ENCODE measurements around the gene CCL17.

CCL17 gene

DNA sequence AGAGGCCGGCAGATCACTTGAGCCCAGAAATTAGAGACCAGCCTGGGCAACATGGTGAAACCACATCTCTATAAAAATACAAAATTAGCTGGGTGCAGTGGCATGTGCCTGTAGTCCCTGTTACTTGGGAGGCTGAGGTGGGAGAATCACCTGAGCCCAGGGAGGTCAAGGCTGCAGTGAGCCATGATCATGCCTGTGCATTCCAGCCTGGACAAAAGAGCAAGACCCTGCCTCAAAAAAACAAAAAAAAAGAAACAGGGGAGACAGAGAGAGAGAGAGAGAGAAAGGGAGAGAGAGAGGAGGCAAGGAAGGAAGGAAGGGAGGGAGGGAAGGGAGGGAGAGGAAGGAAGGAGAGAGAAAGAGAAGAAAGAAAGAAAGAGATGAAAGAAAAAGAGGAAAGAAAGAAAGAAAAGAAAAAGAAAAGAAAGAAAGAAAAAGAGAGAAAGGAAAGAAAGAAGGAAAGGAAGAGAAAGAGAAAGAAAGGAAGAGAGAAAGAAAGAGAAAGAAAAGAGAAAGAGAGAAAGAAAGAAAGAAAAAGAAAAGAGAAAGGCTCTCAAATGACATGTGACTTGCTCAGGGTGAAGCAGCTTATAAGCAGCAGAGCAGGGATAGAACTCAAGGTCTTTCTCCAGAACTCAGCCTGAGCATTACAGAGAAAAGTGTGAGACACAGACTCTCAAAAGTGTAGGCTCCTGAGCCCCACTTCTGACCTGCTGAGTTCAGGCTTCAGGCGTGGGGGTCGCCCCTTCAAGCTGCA lies 16.8 kb upstream of the CCL17 start:
- no peak overlapping the region for H3K4me3 ChIP-seq (ENCODE audit: low read depth, low read length)
- no peak for DNase-seq (ENCODE audit: low read depth)
- TF ChIP-seq, protein P1, sequence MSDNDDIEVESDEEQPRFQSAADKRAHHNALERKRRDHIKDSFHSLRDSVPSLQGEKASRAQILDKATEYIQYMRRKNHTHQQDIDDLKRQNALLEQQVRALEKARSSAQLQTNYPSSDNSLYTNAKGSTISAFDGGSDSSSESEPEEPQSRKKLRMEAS (IDR thresholded peaks at IDR 0.05; ENCODE audit: low read depth, low read length), result no peak
- TF ChIP-seq, protein P2, sequence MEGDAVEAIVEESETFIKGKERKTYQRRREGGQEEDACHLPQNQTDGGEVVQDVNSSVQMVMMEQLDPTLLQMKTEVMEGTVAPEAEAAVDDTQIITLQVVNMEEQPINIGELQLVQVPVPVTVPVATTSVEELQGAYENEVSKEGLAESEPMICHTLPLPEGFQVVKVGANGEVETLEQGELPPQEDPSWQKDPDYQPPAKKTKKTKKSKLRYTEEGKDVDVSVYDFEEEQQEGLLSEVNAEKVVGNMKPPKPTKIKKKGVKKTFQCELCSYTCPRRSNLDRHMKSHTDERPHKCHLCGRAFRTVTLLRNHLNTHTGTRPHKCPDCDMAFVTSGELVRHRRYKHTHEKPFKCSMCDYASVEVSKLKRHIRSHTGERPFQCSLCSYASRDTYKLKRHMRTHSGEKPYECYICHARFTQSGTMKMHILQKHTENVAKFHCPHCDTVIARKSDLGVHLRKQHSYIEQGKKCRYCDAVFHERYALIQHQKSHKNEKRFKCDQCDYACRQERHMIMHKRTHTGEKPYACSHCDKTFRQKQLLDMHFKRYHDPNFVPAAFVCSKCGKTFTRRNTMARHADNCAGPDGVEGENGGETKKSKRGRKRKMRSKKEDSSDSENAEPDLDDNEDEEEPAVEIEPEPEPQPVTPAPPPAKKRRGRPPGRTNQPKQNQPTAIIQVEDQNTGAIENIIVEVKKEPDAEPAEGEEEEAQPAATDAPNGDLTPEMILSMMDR (IDR thresholded peaks at IDR 0.05; ENCODE audit: low read depth, low read length), result no peak
- TF ChIP-seq MYC (IDR thresholded peaks at IDR 0.05; ENCODE audit: low read depth, low read length) (no peak), POLR2A (IDR thresholded peaks at IDR 0.05; ENCODE audit: extremely low read depth, insufficient read length) (no peak)

DNA sequence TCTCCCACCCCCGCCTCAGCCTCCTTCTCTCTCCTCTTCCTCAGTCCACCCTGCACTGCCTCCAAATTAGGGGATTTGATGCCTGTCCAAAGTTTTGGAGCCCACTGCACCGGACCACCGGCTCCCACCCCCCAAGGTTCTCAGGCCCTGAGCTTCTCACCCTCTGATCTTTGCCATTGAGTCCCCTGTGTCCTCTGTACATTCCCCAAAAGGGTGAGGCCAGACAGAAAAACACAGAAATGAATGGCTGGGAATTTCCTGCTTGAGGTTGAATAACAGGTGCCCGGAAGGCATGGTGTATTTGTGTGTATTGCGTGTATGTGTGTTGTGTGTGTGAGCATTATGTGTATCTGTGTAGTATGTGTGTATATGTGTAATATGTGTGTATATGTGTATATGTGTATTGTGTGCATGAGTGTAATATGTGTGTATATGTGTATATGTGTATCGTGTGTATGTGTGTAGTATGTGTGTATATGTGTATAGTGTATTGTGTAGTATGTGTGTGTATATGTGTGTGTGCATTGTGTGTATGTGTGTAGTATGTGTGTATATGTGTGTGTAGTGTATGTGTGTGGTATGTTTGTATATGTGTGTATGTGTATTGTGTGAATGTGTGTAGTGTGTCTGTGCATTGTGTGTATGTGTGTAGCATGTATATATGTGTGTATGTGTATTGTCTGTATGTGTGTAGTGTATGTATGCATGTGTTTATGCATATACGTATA lies 16.0 kb upstream of the CCL17 start:
- DNase-seq (ENCODE audit: low read depth), result no peak
- no peak for TF ChIP-seq MYC (IDR thresholded peaks at IDR 0.05; ENCODE audit: low read depth, low read length)
- TF ChIP-seq, protein P1 (IDR thresholded peaks at IDR 0.05; ENCODE audit: low read depth, low read length), result no peak
- TF ChIP-seq, protein P2 (IDR thresholded peaks at IDR 0.05; ENCODE audit: low read depth, low read length), result no peak
- TF ChIP-seq POLR2A (IDR thresholded peaks at IDR 0.05; ENCODE audit: extremely low read depth, insufficient read length), result no peak
- no peak overlapping the region for H3K4me3 ChIP-seq (ENCODE audit: low read depth, low read length)

DNA sequence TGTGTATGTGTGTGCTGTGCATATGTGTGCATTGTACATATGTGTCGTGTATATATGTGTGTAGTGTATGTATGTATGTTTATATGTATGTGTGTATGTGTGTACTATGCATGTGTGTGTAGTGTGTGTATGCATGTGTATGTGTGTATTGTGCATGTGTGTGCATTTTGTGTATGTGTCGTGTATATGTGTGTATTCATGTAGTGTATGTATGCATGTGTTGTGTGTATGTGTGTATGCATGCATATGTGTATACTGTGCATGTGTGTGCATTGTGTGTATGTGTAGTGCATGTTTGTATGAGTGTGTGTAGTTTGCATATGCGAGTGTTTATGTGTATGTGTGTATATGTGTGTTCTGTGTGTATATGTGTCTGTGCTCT lies 15.5 kb upstream of the CCL17 start:
- no peak for DNase-seq (ENCODE audit: low read depth)
- H3K4me3 ChIP-seq (ENCODE audit: low read depth, low read length), result no peak overlapping the region
- TF ChIP-seq POLR2A (IDR thresholded peaks at IDR 0.05; ENCODE audit: extremely low read depth, insufficient read length) (no peak), MYC (IDR thresholded peaks at IDR 0.05; ENCODE audit: low read depth, low read length) (no peak)
- TF ChIP-seq, protein P2 (IDR thresholded peaks at IDR 0.05; ENCODE audit: low read depth, low read length), result no peak
- TF ChIP-seq, protein P1 (IDR thresholded peaks at IDR 0.05; ENCODE audit: low read depth, low read length), result no peak

DNA sequence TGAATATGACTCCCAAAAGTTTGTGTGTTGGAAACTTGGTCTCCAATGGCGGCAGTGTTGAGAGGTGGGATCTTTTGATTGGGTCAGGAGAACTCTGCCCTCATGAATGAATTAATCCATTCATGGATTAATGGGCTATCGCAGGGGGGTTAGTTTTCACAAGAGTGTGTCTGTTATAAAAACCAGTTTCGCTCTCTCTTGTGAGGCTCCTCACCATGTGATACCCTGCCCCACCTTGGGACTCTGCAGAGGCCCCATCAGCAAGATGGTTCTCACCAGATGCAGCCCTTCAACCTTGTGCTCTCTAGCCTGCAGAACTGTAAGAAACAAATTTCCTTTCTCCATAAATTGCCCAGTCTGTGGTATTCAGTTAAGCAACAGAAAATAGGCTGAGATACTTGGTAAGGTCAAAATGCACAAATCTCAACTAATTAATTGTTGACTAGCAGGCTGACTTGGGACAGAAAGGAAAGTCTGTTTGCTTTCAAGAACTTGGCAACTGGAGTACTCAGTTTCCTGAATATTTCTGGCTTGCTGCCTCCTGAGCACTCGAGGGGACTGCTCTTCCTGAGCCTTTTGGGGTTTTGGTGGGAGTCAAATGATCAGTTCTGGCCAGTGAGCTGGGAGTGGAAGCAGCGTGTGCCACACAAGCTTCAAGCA lies 13.8 kb upstream of the CCL17 start:
- TF ChIP-seq MYC (IDR thresholded peaks at IDR 0.05; ENCODE audit: low read depth, low read length) (no peak), POLR2A (IDR thresholded peaks at IDR 0.05; ENCODE audit: extremely low read depth, insufficient read length) (no peak)
- TF ChIP-seq, protein P1 (IDR thresholded peaks at IDR 0.05; ENCODE audit: low read depth, low read length), result no peak
- TF ChIP-seq, protein P2 (IDR thresholded peaks at IDR 0.05; ENCODE audit: low read depth, low read length), result no peak

DNA sequence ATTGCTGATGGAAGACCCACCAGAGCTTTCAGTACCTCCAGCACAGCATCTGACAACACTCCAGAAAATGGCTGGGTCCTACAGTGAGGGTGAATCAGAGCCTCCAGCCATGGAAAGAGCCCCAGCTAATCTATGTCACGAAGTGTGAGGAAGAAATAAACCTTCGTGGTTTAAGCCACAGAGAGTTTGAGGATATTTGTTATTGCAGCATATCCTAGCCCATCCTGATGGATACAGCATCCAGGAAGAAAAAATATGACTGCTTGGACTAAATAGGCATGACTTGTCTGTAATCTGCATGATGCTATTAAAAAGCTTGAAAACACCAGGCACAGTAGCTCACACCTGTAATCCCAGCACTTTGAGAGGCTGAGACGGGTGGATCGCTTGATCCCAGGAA lies 13.3 kb upstream of the CCL17 start:
- TF ChIP-seq MYC (IDR thresholded peaks at IDR 0.05; ENCODE audit: low read depth, low read length), result no peak
- TF ChIP-seq, protein P1 (IDR thresholded peaks at IDR 0.05; ENCODE audit: low read depth, low read length), result no peak
- DNase-seq (ENCODE audit: low read depth), result no peak
- H3K4me3 ChIP-seq (ENCODE audit: low read depth, low read length), result no peak overlapping the region

More for the DNA sequence above, 13.8 kb upstream of the CCL17 start:
- no peak overlapping the region for H3K4me3 ChIP-seq (ENCODE audit: low read depth, low read length)
- no peak for DNase-seq (ENCODE audit: low read depth)

Measured in NB4 (cell line).